ENCODE data around the gene EVI5.
"Not testable (repeated sequence)": the region's sequence is repeated elsewhere in the genome, so short reads cannot be mapped to it uniquely, and the experiment has no call there.

The EVI5 gene

DNA sequence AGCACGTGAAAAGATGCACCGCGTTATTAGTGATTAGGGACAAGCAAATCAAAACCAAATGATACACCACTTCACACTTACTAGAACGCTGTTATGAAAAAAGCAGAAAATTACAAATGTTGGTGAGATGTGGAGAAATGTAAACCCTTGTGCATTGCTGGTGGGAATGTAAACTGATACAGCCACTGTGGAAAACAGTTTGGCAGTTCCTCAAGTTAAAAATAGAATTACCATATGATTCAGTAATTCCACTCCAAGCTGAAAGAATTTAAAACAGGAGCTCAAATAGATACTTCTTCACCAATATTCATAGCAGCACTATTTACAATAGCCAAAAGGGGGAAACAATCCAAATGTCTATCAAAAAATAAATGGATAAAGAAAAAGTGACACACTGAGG lies 10.3 kb upstream of the EVI5 start:
- DNase-seq = no peak
- intact Hi-C loops (cut with DNase I) = no loop called here

GRCh38 chr1:92792340-92792782 lies 7.5 kb upstream of the EVI5 start:
- DNase-seq = no peak
- intact Hi-C loops (cut with DNase I) = no loop called here

DNA sequence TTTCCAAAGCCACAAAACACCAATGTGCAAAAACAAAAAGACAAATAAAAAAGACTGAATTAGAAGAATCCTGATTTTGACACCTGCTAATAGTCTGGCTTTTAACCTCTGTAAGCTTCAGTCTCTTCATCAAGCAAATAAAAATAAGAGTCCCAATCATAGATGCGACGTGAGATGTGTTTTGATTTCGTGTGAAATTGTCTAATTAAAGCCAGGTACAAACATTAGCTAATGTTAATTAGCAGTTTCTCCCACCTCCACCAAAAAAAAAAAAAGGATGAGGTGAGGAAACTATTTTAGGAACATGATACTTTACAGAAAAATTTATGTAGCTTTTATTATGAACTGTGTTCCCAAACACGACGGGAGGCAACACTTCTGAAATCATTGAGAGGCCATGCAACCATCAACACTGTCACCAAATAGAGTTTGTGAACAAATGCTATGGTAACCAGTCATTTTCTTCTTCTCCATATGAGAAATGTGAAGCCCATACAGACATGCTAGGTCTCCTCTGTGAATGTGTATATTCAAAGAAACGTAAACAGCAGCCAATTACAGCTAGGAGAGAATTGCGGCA lies 6.7 kb upstream of the EVI5 start:
- DNase-seq = no peak
- intact Hi-C loops (cut with DNase I) = no loop called here

GRCh38 chr1:92790867-92791266 lies 6.0 kb upstream of the EVI5 start:
- intact Hi-C loops (cut with DNase I) = no loop called here
- no peak for DNase-seq

GRCh38 chr1:92790081-92790480 lies 5.2 kb upstream of the EVI5 start:
- intact Hi-C loops (cut with DNase I) = no loop called here
- no peak for DNase-seq

GRCh38 chr1:92786111-92786901 lies 1.4 kb upstream of the EVI5 start:
- intact Hi-C loops (cut with DNase I) = loop anchor here (10.0 kb wide), 1 partner anchor 288 kb away; the partner anchor contains the start of gene MTF2
- no peak for DNase-seq

DNA sequence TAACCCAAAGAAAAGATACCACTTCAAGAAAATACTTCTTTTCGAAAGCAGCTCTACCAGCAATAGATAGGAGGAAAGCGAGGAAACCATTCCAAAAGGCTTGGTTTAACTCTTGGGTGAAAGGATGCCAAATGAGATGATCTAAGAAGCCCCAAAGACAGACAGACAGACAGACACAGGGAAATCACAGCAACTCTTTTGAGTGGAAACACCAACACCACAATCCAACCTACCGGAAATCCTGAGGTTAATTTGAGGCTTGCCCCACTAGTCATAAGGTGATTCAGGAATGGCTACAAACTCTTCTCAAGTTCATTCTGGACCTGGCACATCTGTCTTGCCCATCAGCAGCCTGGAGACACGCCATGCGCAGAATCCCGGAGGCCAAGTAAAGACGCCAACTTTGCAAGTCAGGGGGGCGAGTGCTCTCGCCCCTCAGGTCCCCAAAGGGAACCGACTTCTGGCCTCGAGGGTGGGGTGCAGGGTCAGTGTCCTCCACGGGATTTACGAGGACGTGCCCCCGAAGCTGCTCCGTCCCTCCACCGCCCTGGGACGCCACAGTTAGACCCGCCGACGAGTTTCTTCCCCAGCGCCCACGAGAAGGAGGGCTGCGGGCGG lies 778 bp downstream of the EVI5 start:
- peak in 2 of 10 donors; percentile 15 to 86 for DNase-seq
- intact Hi-C loops (cut with DNase I) = loop anchor here (2.0 to 10.0 kb wide), 2 partner anchors 47 to 291 kb away; partner anchors contain the start of gene MTF2

GRCh38 chr1:92783550-92783949 lies 1.4 kb downstream of the EVI5 start:
- DNase-seq = peak in 2 of 10 donors; percentile 11 to 14
- intact Hi-C loops (cut with DNase I) = loop anchor here (10.0 kb wide), 1 partner anchor 291 kb away; the partner anchor contains the start of gene MTF2

DNA sequence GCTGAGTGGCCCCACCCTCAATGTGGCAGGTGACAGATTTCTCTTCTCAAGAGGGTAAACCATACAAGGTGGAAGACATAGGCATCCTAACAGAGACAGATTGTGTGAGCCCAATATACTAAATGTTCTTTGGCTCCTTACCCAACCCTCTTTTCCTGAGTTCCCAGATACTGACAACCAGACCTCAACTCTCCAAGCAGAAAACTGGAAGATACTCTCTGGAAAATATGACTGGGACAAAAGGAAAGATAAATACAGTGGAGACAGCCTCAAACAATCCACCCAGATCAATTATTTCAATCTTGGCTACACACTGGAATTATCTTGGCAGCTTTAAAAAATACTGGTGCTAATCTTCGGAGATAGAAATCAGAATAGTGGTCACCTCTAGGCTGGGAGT lies 6.5 kb downstream of the EVI5 start:
- no peak for DNase-seq
- intact Hi-C loops (cut with DNase I) = no loop called here

DNA sequence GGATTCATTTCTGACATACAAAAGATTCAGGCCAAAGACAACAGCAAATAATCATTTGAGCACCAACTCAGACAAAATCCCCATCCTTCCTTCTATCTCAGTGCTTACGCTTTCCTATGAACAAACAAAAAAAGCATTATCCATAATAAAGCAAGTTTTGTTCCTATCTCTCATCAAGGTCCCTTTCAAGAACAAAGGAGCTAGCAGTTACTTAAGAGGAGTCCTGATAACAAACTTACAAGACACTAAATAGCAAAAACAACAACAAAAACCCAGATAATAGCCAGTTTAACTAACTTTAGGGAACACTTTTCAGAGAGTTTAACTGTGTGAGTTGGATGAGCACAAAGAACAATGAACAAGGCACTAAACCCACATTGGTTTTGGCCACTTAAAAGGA lies 10.5 kb downstream of the EVI5 start:
- DNase-seq = no peak
- intact Hi-C loops (cut with DNase I) = no loop called here

- intact Hi-C loops (cut with DNase I); DNase-seq: not testable (repeated sequence)
Observed at GRCh38 chr1:92773749-92774148, 11.2 kb downstream of the EVI5 start.

DNA sequence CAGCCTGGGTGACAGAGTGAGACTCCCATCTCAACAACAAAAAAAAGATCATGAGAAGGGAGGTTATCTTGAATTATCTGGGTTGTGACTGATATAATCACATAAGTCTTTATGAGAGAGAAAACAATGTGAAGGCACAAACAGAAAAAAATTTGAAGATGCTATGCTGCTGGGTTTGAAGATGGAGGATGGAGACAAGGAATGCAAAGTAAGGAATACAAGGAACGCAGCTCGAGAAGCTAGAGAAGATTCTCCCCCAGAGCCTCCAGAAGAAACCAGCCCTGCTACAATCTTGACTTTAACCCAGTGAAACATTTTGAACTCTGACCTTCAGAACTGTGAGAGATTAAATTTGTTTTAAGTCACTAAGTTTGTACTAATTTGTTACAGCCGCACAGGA lies 15.1 kb downstream of the EVI5 start:
- DNase-seq = no peak
- intact Hi-C loops (cut with DNase I) = no loop called here

DNA sequence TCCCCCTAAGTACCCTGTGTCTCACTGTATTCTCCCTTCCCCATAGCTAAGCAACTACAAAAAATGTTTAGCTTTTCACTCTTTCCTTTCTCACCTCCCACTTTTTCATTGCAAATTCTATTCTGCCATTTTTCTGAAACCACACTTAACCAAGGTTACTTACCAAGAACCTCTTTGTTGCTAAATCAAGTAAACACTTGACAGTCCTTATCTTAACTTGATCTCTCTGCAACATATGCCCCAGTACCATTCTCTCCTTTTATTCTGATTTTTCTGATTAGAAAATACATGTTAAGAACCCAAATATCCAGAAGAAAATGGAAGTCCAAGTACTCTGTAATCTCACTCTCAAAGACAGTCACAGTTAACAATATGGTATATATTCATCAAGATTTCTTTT lies 16.0 kb downstream of the EVI5 start:
- intact Hi-C loops (cut with DNase I) = no loop called here
- no peak for DNase-seq

DNA sequence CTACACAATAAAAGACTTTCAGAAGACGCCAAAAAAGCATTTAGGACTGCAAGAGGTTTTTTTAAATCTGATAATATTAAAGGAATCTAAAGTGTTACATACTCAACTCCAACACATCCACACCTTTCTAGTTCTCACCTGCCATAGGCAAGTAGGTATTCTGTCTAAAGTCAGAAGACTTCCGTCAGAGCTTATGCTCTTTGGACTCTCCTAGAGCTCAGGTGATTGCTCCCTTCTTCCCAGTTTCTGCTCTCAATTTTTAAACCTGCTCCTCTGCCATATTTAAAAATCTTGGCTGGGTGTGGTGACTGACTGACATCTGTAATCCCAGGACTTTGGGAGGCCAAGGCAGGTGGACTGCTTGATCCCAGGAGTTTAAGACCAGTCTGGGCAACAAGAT lies 16.6 kb downstream of the EVI5 start:
- DNase-seq = no peak
- intact Hi-C loops (cut with DNase I) = no loop called here

- DNase-seq = no peak
- intact Hi-C loops (cut with DNase I) = no loop called here
Observed at GRCh38 chr1:92764116-92764515, 20.8 kb downstream of the EVI5 start.

DNA sequence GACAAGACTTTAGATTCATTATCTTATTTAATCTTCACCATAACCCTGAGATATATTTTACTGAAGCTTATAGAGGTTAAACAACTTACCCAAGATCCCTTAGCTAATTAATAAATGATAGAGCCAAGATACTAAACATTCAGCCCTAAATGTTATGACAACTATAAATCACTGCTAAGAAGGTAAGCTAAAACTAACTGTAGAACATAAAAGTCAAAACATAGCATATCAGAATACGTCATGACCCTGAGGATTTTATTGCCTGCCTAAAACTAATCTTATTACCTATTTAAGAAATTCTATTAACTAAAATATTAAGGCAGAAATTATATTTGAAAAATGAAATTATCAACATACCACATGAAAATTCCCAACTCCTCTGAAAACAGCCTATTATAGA lies 22.6 kb downstream of the EVI5 start:
- intact Hi-C loops (cut with DNase I) = no loop called here
- no peak for DNase-seq

DNA sequence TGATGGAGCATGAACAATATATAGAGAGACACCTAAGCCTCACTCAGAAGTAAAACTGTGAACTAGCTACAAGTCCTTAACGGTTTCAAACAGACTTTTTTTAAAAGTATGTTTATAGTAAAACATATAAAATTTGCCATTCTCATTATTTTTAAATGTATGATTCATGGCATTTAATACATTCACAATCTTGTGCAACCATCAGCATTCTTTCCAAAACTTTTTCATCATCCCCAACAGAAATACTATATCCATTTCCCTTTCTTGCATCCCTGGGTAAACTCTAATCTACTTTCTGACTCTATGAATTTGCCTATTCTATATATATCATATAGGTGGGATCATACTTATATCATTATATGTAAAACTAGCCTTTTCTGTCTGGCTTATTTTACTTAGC lies 25.5 kb downstream of the EVI5 start:
- intact Hi-C loops (cut with DNase I) = no loop called here
- DNase-seq = no peak

DNA sequence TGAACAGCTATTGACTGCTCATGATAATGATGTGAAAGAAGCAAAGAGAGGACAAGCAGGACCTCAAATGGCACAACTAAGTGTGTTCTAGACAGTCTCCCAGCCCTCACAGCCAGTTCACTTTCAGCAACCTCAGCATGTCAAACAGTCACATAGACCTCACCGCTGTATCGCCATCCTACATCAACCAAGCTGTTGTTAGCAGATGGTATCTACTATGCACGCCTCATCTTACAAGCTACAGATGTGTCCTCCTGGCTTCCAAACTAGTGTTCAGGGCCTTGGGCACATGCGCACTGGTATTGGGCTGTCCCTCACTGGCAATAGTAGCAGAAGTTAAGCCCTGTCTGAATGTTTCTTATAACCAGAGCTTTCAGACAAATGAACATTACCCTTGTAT lies 28.4 kb downstream of the EVI5 start:
- DNase-seq = no peak
- intact Hi-C loops (cut with DNase I) = no loop called here

DNA sequence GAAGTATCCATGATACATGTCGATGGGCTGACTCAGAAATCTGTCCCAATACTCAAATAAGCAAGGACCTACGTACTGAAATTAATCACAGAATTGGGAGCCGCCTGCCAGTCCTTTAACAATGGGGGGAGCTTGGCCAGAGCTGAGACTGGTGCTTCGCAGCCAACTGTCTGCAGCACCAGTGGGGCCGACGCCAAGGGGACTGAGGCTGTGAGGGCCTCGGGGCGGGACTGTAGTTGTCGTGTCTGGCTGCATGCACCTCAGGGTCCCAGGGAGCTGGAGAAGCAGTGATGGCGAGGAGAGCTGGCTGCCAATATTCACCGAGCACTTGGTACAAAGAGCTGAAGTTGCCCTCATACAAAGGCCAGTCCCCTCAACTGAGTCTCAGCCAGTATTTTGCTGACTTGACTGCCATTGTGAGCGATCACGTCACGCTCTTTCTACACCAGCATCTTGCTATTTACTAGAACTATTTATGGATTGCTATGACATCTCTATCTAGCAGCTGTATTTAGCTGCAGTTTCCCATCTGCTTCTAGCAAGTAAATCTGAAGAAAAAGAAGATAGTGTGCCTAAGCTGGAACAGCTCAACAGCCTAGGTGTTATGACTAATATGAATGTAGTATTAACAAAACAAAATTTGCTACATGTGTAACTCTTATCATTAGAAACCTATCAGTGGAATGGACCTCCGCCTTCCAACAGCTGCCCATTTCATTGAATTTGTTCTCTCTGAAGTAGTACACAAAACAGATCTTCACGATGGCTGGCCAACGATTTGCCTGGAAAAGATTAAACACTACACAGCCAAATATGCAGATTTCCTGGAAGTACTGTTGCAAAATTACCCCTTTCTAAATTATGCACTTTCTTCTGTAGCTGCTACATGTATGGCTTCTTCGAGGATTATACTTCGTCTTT lies 29.1 kb downstream of the EVI5 start:
- peak; percentile 48 to 95 (median 64) for DNase-seq
- intact Hi-C loops (cut with DNase I) = no loop called here

DNA sequence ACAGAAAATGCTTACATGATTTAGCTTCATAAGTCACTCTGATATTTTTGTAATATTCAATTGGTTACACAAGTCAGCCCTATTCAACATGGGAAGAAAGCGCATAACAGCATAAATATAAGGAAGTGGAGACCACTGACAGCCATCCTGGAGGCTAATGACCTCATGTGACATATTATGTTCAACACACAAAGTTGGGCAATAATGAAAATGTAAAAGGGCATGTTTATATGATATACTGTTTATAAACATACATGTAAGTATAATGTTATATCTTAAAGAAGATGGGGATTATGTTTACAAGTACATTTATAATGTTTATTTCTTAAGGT lies 30.2 kb downstream of the EVI5 start:
- intact Hi-C loops (cut with DNase I) = no loop called here
- no peak for DNase-seq

Measured in posterior cingulate gyrus (tissue), 11 donors.